HTR-8/SVneo (cell line): ENCODE measurements around the gene ANKRD11.

ENCODE experiments used
- DNase-seq: peaks from one replicate; pipeline ENCODE4 v3.0.0; 2011; ENCODE audit warnings: low spot score, mixed read lengths; ENCODE audit not compliant: insufficient read length
- FAIRE-seq: peaks from 2 replicates; lab custom pipeline; 2011; peaks lifted over from hg19 to GRCh38; lab: Jason Lieb, UNC

ANKRD11 gene

DNA sequence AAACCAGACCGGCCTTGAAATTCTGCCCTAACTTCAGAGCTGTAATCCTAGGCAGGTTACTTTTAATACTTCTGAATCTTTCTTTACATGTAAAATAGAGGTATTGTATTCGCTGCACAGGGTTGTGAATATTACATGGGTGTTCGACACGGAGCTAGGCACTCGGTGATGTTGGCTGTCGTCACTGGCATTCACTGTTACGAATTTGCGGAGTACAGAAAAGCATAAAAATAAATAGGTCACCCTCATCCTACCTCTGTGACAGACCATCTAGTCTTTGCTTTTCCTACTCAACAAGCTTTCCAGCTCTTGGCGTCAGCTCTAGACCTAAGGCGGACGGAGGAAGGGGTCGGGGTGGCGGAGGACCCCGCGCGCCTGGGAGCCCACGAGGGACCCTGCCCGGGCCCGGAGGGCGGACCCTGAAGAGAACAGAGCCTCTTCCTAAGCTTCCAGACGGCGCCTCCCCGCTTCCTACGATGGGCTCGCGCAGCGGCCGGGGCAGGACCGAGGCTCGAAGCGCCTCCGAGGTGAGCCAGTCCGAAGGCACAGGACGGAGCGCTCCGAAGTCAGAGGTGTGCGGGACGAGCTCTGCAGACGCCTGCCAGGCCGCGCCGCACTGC lies 17.0 kb upstream of the ANKRD11 start:
- FAIRE-seq = no peak
- DNase-seq = no peak

DNA sequence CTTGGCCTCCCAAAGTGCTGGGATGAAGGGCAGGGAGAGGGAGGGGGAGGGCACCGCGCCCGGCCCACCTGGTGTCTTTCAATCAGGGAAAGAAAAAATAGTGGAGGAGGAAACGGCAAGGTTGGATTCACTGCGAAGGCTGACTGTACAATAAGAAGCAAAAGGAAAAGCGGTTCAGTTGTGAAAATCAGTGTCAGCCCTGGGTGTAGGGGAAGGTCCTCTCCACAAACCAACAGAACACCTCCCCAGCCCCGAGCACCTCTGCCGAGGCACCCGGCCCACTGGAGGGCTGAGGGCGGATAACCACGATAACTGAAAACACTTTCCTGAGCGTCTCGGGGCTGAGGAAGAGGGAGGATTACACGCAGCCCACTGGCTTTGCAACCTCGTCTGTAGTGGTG lies 16.4 kb upstream of the ANKRD11 start:
- no peak for FAIRE-seq

GRCh38 chr16:89506113-89506504 lies 15.7 kb upstream of the ANKRD11 start:
- no peak for DNase-seq
- no peak for FAIRE-seq

More for the DNA sequence above, 16.4 kb upstream of the ANKRD11 start:
- DNase-seq = no peak

GRCh38 chr16:89505204-89506112 lies 15.1 kb upstream of the ANKRD11 start:
- DNase-seq (peak; percentile 62), FAIRE-seq (no peak)

GRCh38 chr16:89504091-89504490 lies 13.7 kb upstream of the ANKRD11 start:
- DNase-seq = no peak
- FAIRE-seq = no peak

GRCh38 chr16:89502081-89502843 lies 11.9 kb upstream of the ANKRD11 start:
- DNase-seq = peak; percentile 36
- no peak for FAIRE-seq

DNA sequence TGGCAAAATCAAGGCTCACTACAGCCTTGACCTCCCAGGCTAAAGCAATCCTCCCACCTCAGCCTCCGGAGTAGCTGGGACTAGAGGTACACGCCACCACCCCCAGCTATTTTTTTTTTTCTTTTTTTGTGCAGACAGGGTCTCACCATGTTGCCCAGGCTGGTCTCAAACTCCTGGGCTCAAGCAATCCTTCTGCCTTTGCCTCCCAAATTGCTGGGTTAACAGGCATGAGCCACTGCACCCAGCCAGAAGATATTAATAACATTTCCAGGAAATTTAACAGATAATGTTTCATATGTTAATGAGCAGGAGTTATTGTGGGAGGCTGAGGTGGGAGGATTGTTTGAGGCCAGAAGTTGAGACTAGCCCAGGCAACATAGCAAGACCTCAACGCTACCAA lies 9.4 kb upstream of the ANKRD11 start:
- no peak for DNase-seq
- FAIRE-seq = no peak

GRCh38 chr16:89498839-89499238 lies 8.5 kb upstream of the ANKRD11 start:
- FAIRE-seq (no peak), DNase-seq (no peak)

- FAIRE-seq = no peak
- no peak for DNase-seq
Observed at GRCh38 chr16:89495121-89495520, 4.8 kb upstream of the ANKRD11 start.

GRCh38 chr16:89493776-89494175 lies 3.4 kb upstream of the ANKRD11 start:
- FAIRE-seq (no peak), DNase-seq (no peak)

GRCh38 chr16:89491974-89492687 lies 1.8 kb upstream of the ANKRD11 start:
- no peak for DNase-seq
- FAIRE-seq = no peak

DNA sequence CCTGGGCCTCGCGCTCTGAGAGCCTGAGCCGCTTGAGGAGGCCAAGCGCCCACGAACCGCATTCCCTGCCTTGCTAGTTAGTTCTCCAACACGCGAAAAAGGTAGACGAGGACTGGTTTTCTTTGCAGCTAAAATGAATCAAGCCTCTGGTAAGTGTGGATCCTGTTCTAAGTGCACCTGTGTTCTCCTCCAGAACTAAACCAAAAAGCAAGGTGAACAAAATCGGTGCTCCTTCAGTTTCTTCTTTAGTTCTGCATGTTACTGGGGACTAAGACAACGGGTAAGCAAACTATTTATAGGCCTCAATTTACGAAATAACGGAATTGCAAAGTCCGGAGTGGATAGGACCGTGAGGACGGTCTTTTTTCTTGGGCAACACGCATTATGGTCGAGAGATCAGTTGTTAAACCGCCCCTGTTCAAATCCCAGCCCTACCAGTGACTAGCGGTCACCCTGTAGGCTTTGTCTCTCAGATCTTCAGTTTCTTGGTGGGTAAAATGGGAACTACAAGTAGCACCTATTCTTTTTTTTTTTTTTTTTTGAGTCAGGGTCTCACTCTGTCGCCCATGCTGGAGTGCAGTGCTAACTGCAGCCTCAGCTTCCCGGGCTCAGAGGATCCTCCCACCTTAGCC lies 993 bp upstream of the ANKRD11 start:
- FAIRE-seq = no peak
- no peak for DNase-seq

DNA sequence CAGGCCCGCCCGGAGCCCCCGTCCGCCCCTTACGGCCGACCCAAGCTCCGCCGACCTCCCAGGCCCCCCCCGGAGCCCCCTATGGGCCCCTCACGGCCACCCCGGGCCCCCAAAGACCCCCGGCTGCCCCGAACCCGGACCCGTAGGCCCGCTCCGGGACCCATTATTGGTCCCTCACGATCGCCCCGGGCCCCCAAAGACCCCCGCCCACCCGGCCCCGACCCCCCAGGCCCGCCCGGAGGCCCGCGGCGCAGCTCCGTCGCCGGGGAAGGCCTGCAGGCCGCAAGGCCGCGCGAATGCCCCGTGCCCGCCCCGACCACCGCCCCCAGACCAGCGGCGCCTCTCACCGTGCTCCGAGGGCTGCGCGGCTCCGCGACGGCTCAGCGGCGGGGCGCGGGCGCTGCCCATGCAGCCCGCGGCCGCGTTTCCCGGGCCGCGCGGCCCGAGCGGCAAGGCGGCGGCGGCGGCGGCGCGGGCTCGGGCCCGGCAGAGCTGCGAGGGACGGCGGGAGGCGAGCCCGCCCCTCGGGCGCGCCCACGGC lies 393 bp downstream of the ANKRD11 start:
- no peak for FAIRE-seq

GRCh38 chr16:89489040-89489897 lies 1.1 kb downstream of the ANKRD11 start:
- FAIRE-seq (peak; percentile 68), DNase-seq (peak; percentile 70)

More for the DNA sequence above, 393 bp downstream of the ANKRD11 start:
- no peak for DNase-seq

GRCh38 chr16:89485701-89486246 lies 4.6 kb downstream of the ANKRD11 start:
- no peak for FAIRE-seq
- no peak for DNase-seq

- FAIRE-seq = no peak
- DNase-seq = no peak
Observed at GRCh38 chr16:89484923-89485679, 5.3 kb downstream of the ANKRD11 start.

- FAIRE-seq (no peak), DNase-seq (no peak)
Observed at GRCh38 chr16:89484041-89484501, 6.3 kb downstream of the ANKRD11 start.
